HG03442 (cell line): ENCODE data around the gene CENPU.
"Not testable (repeated sequence)": the region's sequence is repeated elsewhere in the genome, so short reads cannot be mapped to it uniquely, and the experiment has no call there.

Experiments used
- ATAC-seq: cut with Tn5 transposase; IDR thresholded peaks from one replicate; pipeline ENCODE4 v1.9.1; 2021; ENCODE audit warnings: mild to moderate bottlenecking, moderate library complexity; ENCODE audit not compliant: unreplicated experiment

Gene CENPU

GRCh38 chr4:184733654-184734524 lies at the start of gene CENPU:
Gene CENPU, minus strand, starts transcription at chr4:184734096. Its CDS starts 34 bp downstream, at chr4:184734062.
- peak; percentile 90 for ATAC-seq

GRCh38 chr4:184782731-184783373 lies 49.0 kb upstream of the CENPU start:
- no peak for ATAC-seq

GRCh38 chr4:184779160-184779559 lies 45.3 kb upstream of the CENPU start:
- ATAC-seq: not testable (repeated sequence)

- no peak for ATAC-seq
Measured at GRCh38 chr4:184778325-184778724, 44.4 kb upstream of the CENPU start.

- no peak for ATAC-seq
Measured at GRCh38 chr4:184776821-184777220, 42.9 kb upstream of the CENPU start.

GRCh38 chr4:184775854-184776555 lies 42.1 kb upstream of the CENPU start:
- no peak for ATAC-seq

- ATAC-seq: no peak
Measured at GRCh38 chr4:184774152-184774551, 40.3 kb upstream of the CENPU start.

GRCh38 chr4:184771416-184771815 lies 37.5 kb upstream of the CENPU start:
- ATAC-seq: no peak

- ATAC-seq: no peak
Measured at GRCh38 chr4:184769141-184769765, 35.4 kb upstream of the CENPU start.

GRCh38 chr4:184768296-184768695 lies 34.4 kb upstream of the CENPU start:
- ATAC-seq: no peak

- ATAC-seq: no peak
Measured at GRCh38 chr4:184766446-184766845, 32.5 kb upstream of the CENPU start.

GRCh38 chr4:184765473-184766340 lies 31.8 kb upstream of the CENPU start:
- no peak for ATAC-seq

- ATAC-seq: no peak
Measured at GRCh38 chr4:184764601-184765000, 30.7 kb upstream of the CENPU start.

GRCh38 chr4:184763150-184763780 lies 29.4 kb upstream of the CENPU start:
- no peak for ATAC-seq

GRCh38 chr4:184762100-184762499 lies 28.2 kb upstream of the CENPU start:
- ATAC-seq: peak; percentile 93

GRCh38 chr4:184760681-184761080 lies 26.8 kb upstream of the CENPU start:
- no peak for ATAC-seq

GRCh38 chr4:184757810-184758209 lies 23.9 kb upstream of the CENPU start:
- no peak for ATAC-seq

- no peak for ATAC-seq
Measured at GRCh38 chr4:184756399-184756798, 22.5 kb upstream of the CENPU start.

- ATAC-seq: no peak
Measured at GRCh38 chr4:184755278-184755677, 21.4 kb upstream of the CENPU start.
